IMR-90 (cell line): ENCODE data around the gene UCP3. TPM values are rescaled to one million over a fixed set of nuclear protein-coding genes. Genes with fewer than 3 reads are reported as not detected.

Experiments
- ATAC-seq: fragments of 200-7000 bp; cut with Tn5 transposase; 2 replicates; pipeline ENCODE4 v1.9.1; 2020; ENCODE audit warnings: low read depth, mild to moderate bottlenecking, moderate library complexity
- BruUV-seq: library from RNA; stranded (reverse); fragments of 400-500 nt; replicated peaks from 2 replicates; lab custom pipeline; 2021; lab: Mats Ljungman, UMichigan
- CTCF ChIA-PET: fragments of 300-600 bp; formaldehyde crosslinking; extraction: SDS; loops from one replicate; lab custom pipeline; 2021; ENCODE audit warnings: antibody characterized with exemption; lab: Yijun Ruan, JAX
- POLR2A ChIA-PET: fragments of 300-600 bp; sonication (Branson Sonifier 250); formaldehyde crosslinking; loops from one replicate; lab custom pipeline; 2022; ENCODE audit warnings: antibody characterized with exemption; ENCODE audit not compliant: unreplicated experiment; lab: Charles Lee
- DNase-seq: peaks from one replicate; pipeline ENCODE4 v3.0.0; 2013
- H2AFZ ChIP-seq: replicated peaks from 2 replicates; pipeline ENCODE3; 2013; ENCODE audit warnings: low read length, mild to moderate bottlenecking; ENCODE audit not compliant: poor library complexity
- H2AK5ac ChIP-seq: 2 replicates; pipeline ENCODE4 v1.6.1; 2013; ENCODE audit warnings: low read depth, low read length, inconsistent platforms
- H2AK9ac ChIP-seq: replicated peaks from 2 replicates; pipeline ENCODE3; 2013; ENCODE audit warnings: mild to moderate bottlenecking, low read depth, low read length, moderate library complexity; ENCODE audit not compliant: poor library complexity
- H2BK120ac ChIP-seq: 2 replicates; pipeline ENCODE4 v1.6.1; 2013; ENCODE audit warnings: low read depth, low read length, inconsistent platforms
- H2BK15ac ChIP-seq: 3 replicates; pipeline ENCODE4 v1.6.1; 2013; ENCODE audit warnings: low read depth, low read length, inconsistent platforms
- H2BK20ac ChIP-seq: 2 replicates; pipeline ENCODE4 v1.6.1; 2013; ENCODE audit warnings: low read depth, mild to moderate bottlenecking, inconsistent platforms, low read length, moderate library complexity
- H2BK5ac ChIP-seq: 2 replicates; pipeline ENCODE4 v1.6.1; 2013; ENCODE audit warnings: mild to moderate bottlenecking, low read depth, low read length, inconsistent platforms; ENCODE audit not compliant: poor library complexity, severe bottlenecking
- H3K14ac ChIP-seq: replicated peaks from 2 replicates; pipeline ENCODE4 v1.6.1; 2013; ENCODE audit warnings: low read depth, low read length, inconsistent platforms
- H3K18ac ChIP-seq: 2 replicates; pipeline ENCODE4 v1.6.1; 2013; ENCODE audit warnings: low read depth, low read length, control low read depth
- H3K23ac ChIP-seq: 2 replicates; pipeline ENCODE4 v1.6.1; 2013; ENCODE audit warnings: low read depth, low read length, inconsistent platforms
- H3K27ac ChIP-seq: 2 replicates; pipeline ENCODE4 v1.5.1; 2013; ENCODE audit warnings: mild to moderate bottlenecking, control low read depth, low read length; ENCODE audit not compliant: insufficient read depth
- H3K27me3 ChIP-seq: 2 replicates; pipeline ENCODE4 v1.6.1; 2013; ENCODE audit warnings: low read length; ENCODE audit not compliant: control insufficient read depth, insufficient read depth
- H3K36me3 ChIP-seq: 2 replicates; pipeline ENCODE4 v1.6.1; 2013; ENCODE audit warnings: low read length, mixed read lengths; ENCODE audit not compliant: control insufficient read depth, insufficient read depth
- H3K4ac ChIP-seq: 2 replicates; pipeline ENCODE4 v1.6.1; 2013; ENCODE audit warnings: low read depth, low read length, inconsistent platforms
- H3K4me1 ChIP-seq: 2 replicates; pipeline ENCODE4 v1.6.1; 2013; ENCODE audit warnings: low read length, mixed read lengths; ENCODE audit not compliant: control insufficient read depth, insufficient read depth
- H3K4me2 ChIP-seq: 2 replicates; pipeline ENCODE4 v1.6.1; 2013; ENCODE audit warnings: low read depth, mild to moderate bottlenecking, control low read depth, low read length, moderate library complexity
- H3K4me3 ChIP-seq: 2 replicates; pipeline ENCODE4 v1.5.1; 2013; ENCODE audit warnings: low read depth, mild to moderate bottlenecking, control low read depth, low read length, moderate library complexity; ENCODE audit not compliant: insufficient read depth
- H3K56ac ChIP-seq: 2 replicates; pipeline ENCODE4 v1.6.1; 2013; ENCODE audit warnings: low read length, inconsistent platforms; ENCODE audit not compliant: insufficient read depth; ENCODE audit errors: extremely low read depth
- H3K79me1 ChIP-seq, 2 experiments: 2 replicates each; pipeline ENCODE4 v1.6.1; 2013; ENCODE audit warnings: low read length in 2 of 2, inconsistent platforms in 1 of 2, low read depth in 1 of 2
- H3K9ac ChIP-seq: 2 replicates; pipeline ENCODE4 v1.6.1; 2013; ENCODE audit warnings: low read depth, low read length, control low read depth
- H3K9me1 ChIP-seq: 2 replicates; pipeline ENCODE4 v1.6.1; 2013; ENCODE audit warnings: low read length, inconsistent platforms; ENCODE audit not compliant: insufficient read depth
- H3K9me3 ChIP-seq: 2 replicates; pipeline ENCODE4 v1.6.1; 2013; ENCODE audit warnings: low read length; ENCODE audit not compliant: control insufficient read depth, insufficient read depth
- H4K20me1 ChIP-seq: 2 replicates; pipeline ENCODE4 v1.6.1; 2013; ENCODE audit warnings: low read length, inconsistent platforms; ENCODE audit not compliant: insufficient read depth
- H4K5ac ChIP-seq: 2 replicates; pipeline ENCODE4 v1.6.1; 2013; ENCODE audit warnings: mild to moderate bottlenecking, low read depth, low read length, control low read depth
- H4K8ac ChIP-seq, 2 experiments: 2 replicates each; pipeline ENCODE4 v1.6.1; 2013; ENCODE audit warnings: low read depth in 2 of 2, low read length in 2 of 2, control low read depth in 1 of 2, inconsistent platforms in 1 of 2
- H4K91ac ChIP-seq: 2 replicates; pipeline ENCODE4 v1.6.1; 2013; ENCODE audit warnings: low read depth, low read length, inconsistent platforms; ENCODE audit not compliant: insufficient read depth
- BHLHE40 ChIP-seq: fragments of 150-350 bp; IDR thresholded peaks from 2 replicates; pipeline ENCODE4 v1.6.1; 2016; ENCODE audit warnings: mild to moderate bottlenecking, low read depth, low read length
- CEBPB ChIP-seq: IDR thresholded peaks from 2 replicates; pipeline ENCODE4 v1.6.1; 2012; ENCODE audit warnings: low read depth, low read length, improper control_type of control experiment
- CHD1 ChIP-seq: IDR thresholded peaks from 2 replicates; pipeline ENCODE4 v1.6.1; 2012; ENCODE audit warnings: low read depth, low read length, improper control_type of control experiment
- CTCF ChIP-seq: conservative IDR thresholded peaks from 2 replicates; pipeline ENCODE4 v1.5.1; 2012; ENCODE audit warnings: mild to moderate bottlenecking, low read depth, low read length, improper control_type of control experiment
- ELK1 ChIP-seq: fragments of 150-350 bp; IDR thresholded peaks from 2 replicates; pipeline ENCODE4 v1.6.1; 2016; ENCODE audit warnings: low read depth, mild to moderate bottlenecking, low read length, moderate library complexity, borderline replicate concordance
- FOS ChIP-seq: fragments of 150-350 bp; IDR thresholded peaks from 2 replicates; pipeline ENCODE4 v1.6.1; 2016; ENCODE audit warnings: low read depth, low read length
- MAFK ChIP-seq: IDR thresholded peaks from 2 replicates; pipeline ENCODE4 v1.6.1; 2012; ENCODE audit warnings: low read depth, low read length, improper control_type of control experiment
- MAZ ChIP-seq: IDR thresholded peaks from 2 replicates; pipeline ENCODE4 v1.6.1; 2012; ENCODE audit warnings: low read depth, mild to moderate bottlenecking, low read length, improper control_type of control experiment, moderate library complexity, borderline replicate concordance
- MXI1 ChIP-seq: IDR thresholded peaks from 2 replicates; pipeline ENCODE4 v1.6.1; 2012; ENCODE audit warnings: low read depth, mild to moderate bottlenecking, low read length, moderate library complexity, borderline replicate concordance
- NFE2L2 ChIP-seq: fragments of 150-350 bp; IDR thresholded peaks from 2 replicates; pipeline ENCODE4 v1.6.1; 2016; ENCODE audit warnings: low read depth, mild to moderate bottlenecking, low read length
- POLR2A ChIP-seq: IDR thresholded peaks from 2 replicates; pipeline ENCODE4 v1.6.1; 2012; ENCODE audit warnings: mild to moderate bottlenecking, low read depth, low read length
- RAD21 ChIP-seq: IDR thresholded peaks from 2 replicates; pipeline ENCODE4 v1.6.1; 2012; ENCODE audit warnings: low read length, improper control_type of control experiment
- RCOR1 ChIP-seq: IDR thresholded peaks from 2 replicates; pipeline ENCODE4 v1.6.1; 2012; ENCODE audit warnings: mild to moderate bottlenecking, low read length, improper control_type of control experiment; ENCODE audit not compliant: insufficient replicate concordance
- RFX5 ChIP-seq: IDR thresholded peaks from 2 replicates; pipeline ENCODE4 v1.8.0; 2012; ENCODE audit warnings: low read depth, mild to moderate bottlenecking, low read length, moderate library complexity
- SMC3 ChIP-seq: fragments of 150-350 bp; IDR thresholded peaks from 2 replicates; pipeline ENCODE4 v1.6.1; 2016; ENCODE audit warnings: low read depth, mild to moderate bottlenecking, antibody characterized with exemption, low read length, moderate library complexity
- USF2 ChIP-seq: fragments of 150-350 bp; IDR thresholded peaks from 2 replicates; pipeline ENCODE4 v1.6.1; 2017; ENCODE audit warnings: mild to moderate bottlenecking, antibody characterized with exemption, low read length, low read depth
- WGBS, 2 experiments: methylation state at CpG; one replicate each; pipeline versions ENCODE4 v1.1.5 to v1.1.7; 2013; ENCODE audit warnings: missing lambda C conversion rate in 2 of 2; ENCODE audit not compliant: insufficient read length in 1 of 2; ENCODE audit errors: extremely low coverage in 2 of 2; 5-methylcytosine and 5-hydroxymethylcytosine counted together
- dilution Hi-C: fragments of 300-500 bp; cut with HindIII; formaldehyde crosslinking; loops from one replicate; pipeline ENCODE4 v1.14.3; 2018; ENCODE audit warnings: low sequenced_read_pairs; ENCODE audit not compliant: unreplicated experiment
- in situ Hi-C: fragments of 300-500 bp; cut with MboI; formaldehyde crosslinking; loops from 3 replicates; pipeline ENCODE4 v1.14.3; 2019; ENCODE audit warnings: low sequenced_read_pairs, inconsistent platforms, mixed read lengths
- intact Hi-C: fragments of 100-400 bp; cut with micrococcal nuclease; formaldehyde crosslinking; loops from 2 replicates; pipeline ENCODE4 v1.10.0; 2022
- polyA plus RNA-seq, 3 experiments: library from polyadenylated mRNA; depleted of rRNA; stranded (reverse); fragments of >200 nt; gene quantifications; 2 replicates each; pipeline ENCODE4 v1.2.3, GENCODE V29; 2012; ENCODE audit warnings: low replicate concordance in 1 of 3
- total RNA-seq: library from RNA; depleted of rRNA; stranded (reverse); fragments of >200 nt; gene quantifications from 2 replicates; pipeline ENCODE4 v1.2.3, GENCODE V29; 2012

Gene UCP3
- total and polyA plus RNA-seq, 2 of the 4 experiments (the other 2 are of a cell fraction): under 0.01 to 0.80 TPM

GRCh38 chr11:74013141-74013540, 4.3 kb upstream of the UCP3 start:
- ATAC-seq (no peak), DNase-seq (no peak)
- Histone ChIP-seq H4K5ac (no peak overlapping the region), H3K56ac (no peak overlapping the region), H4K8ac (no peak overlapping the region), H2BK5ac (no peak overlapping the region), H2AFZ (no peak overlapping the region), H3K4me2 (no peak overlapping the region), H4K91ac (no peak overlapping the region), H3K9me1 (peaks cover 7% of the 10 kb centered on the region; the same call in 1 of the 2 replicates), H3K18ac (no peak overlapping the region), H3K14ac (no peak overlapping the region), H3K4me1 (peaks cover 1% of the 10 kb centered on the region), H3K23ac (no peak overlapping the region), H3K9me3 (no peaks in the 10 kb centered on the region), H2BK20ac (no peak overlapping the region), H3K79me1 (peaks cover 0 to 5% of the 10 kb centered on the region in 2 experiments; a peak in 1 of 4 replicates), H3K4ac (no peak overlapping the region), H2AK9ac (no peak overlapping the region), H2BK15ac (no peak overlapping the region), H3K27ac (no peak overlapping the region), H3K9ac (no peak overlapping the region), H3K4me3 (no peak overlapping the region), H2BK120ac (no peak overlapping the region), H3K36me3 (peaks cover 8% of the 10 kb centered on the region; the same call in 1 of the 2 replicates), H3K27me3 (no peaks in the 10 kb centered on the region), H4K20me1 (no peaks in the 10 kb centered on the region; the same call in 1 of the 2 replicates), H2AK5ac (no peak overlapping the region)
- 93% methylated on average over 2 of the region's 8 CpGs; no CpG with 5 or more reads in 1 of the 2 experiments for WGBS, 2 experiments
- TF ChIP-seq CHD1 (no peak), RCOR1 (no peak), MAZ (no peak), CEBPB (no peak), MAFK (no peak), BHLHE40 (no peak), SMC3 (no peak), CTCF (no peak), USF2 (no peak), RAD21 (no peak), FOS (no peak), MXI1 (no peak), NFE2L2 (no peak), RFX5 (no peak), ELK1 (no peak), POLR2A (no peak)
- in situ Hi-C loops: no loop called here
- CTCF ChIA-PET: interaction anchor here (1.2 kb wide), 1 partner anchor 37 kb away, joined by 4 read pairs; no protein-coding TSS in a partner anchor
- dilution Hi-C loops: no loop called here
- POLR2A ChIA-PET: no interaction called here
- intact Hi-C loops: no loop called here
- no TSS peak for BruUV-seq
